T-helper 17 cell (primary cell): ENCODE measurements around the gene RBM6. TPM values are rescaled to one million over a fixed set of nuclear protein-coding genes. Genes with fewer than 3 reads are reported as not detected.
"Not testable (repeated sequence)": the region's sequence is repeated elsewhere in the genome, so short reads cannot be mapped to it uniquely, and the experiment has no call there.

Experiments
- ATAC-seq: fragments of 150-1000 bp; cut with Tn5 transposase; 2 replicates; pipeline ENCODE4 v1.10.0; 2021; ENCODE audit warnings: mild to moderate bottlenecking, moderate library complexity
- DNase-seq, 3 donors: peaks; one replicate each; pipeline versions ENCODE4 v3.0.0 to v3.0.0-alpha.2; 2020 to 2021
- H3K9me3 ChIP-seq: one replicate; pipeline ENCODE4 v1.7.0; 2013; ENCODE audit warnings: low read length, mild to moderate bottlenecking; ENCODE audit not compliant: control insufficient read depth, poor library complexity, severe bottlenecking
- H3K27ac Mint-ChIP-seq: one replicate; pipeline ENCODE4 v1.8.0; 2022; ENCODE audit warnings: mild to moderate bottlenecking, moderate library complexity, mixed read lengths
- H3K27me3 Mint-ChIP-seq: one replicate; pipeline ENCODE4 v1.8.0; 2022; ENCODE audit warnings: mixed read lengths
- H3K36me3 Mint-ChIP-seq: one replicate; pipeline ENCODE4 v1.8.0; 2022; ENCODE audit warnings: low read depth, mixed read lengths
- H3K4me1 Mint-ChIP-seq: one replicate; pipeline ENCODE4 v1.8.0; 2022; ENCODE audit warnings: mild to moderate bottlenecking, mixed read lengths
- H3K4me3 Mint-ChIP-seq: one replicate; pipeline ENCODE4 v1.8.0; 2022; ENCODE audit warnings: mild to moderate bottlenecking, moderate library complexity, mixed read lengths
- total RNA-seq, 4 donors: library from RNA in 2 of 4; stranded (reverse) in 2 of 4; gene quantifications; one replicate each; pipeline ENCODE4 v1.2.3 and lab custom pipeline; 2022 to 2026

Gene RBM6
- total RNA-seq, 2 donors from 2014 or later, result 129 to 148 TPM

DNA sequence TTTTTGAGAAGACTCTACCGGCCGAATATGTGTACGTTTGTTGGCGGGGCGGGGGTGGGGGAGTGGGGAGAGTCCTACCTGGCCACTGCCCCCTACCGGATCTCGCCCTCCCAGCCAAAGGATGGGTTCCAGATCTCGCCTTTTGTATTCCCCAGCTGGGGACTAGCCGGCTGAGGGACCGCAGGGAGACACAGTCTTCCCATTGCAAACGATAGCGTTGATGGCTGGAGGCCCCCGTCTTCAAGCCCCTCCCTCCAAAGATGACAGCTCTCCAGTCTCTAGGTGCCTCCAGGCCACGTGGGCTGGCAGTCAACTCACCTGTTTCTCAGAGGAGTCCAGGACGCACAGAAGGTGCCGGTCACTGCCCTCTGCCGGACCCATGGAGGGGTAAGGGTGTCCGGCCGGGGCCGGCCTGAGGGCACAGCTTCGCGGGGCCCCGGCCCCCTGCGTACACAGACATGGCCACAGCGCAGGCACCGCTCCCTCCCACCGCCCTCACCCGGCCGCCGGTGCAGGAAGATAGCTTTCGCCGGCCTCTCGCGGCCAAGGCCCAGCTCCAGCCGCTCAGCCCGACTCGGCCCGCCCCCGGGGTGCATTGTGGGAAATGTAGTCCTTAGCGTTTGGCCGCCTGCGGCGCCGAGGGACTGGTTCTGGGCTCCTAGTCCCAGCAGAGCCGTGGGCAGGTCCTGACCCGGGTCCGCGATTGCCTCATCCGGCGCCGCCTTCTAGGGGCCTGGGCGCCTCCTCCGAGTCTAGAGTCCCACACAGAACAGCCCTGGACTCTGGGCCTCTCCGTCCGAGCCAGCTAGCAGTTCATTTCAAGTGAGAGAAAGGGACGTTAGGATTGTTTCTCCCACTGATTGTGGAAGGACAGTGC, 10.4 kb upstream of the RBM6 start, which contains the start of gene MON1A:
MON1A (minus strand) TSS at position 521 of the 877 bp plus-strand sequence. CDS start 16,465 bp downstream, outside the sequence.
- Mint-ChIP-seq H3K36me3 (no peaks in the 10 kb centered on the region), H3K27ac (peak within 1 kb of the TSS; percentile 92), H3K27me3 (no peaks in the 10 kb centered on the region), H3K4me1 (peaks cover 26% of the 10 kb centered on the region), H3K4me3 (peak within 1 kb of the TSS; percentile 84)
- ATAC-seq, result peak; percentile 97
- H3K9me3 ChIP-seq, result no peaks in the 10 kb centered on the region
- peak; percentile 76 to 79 (median 78) for DNase-seq

DNA sequence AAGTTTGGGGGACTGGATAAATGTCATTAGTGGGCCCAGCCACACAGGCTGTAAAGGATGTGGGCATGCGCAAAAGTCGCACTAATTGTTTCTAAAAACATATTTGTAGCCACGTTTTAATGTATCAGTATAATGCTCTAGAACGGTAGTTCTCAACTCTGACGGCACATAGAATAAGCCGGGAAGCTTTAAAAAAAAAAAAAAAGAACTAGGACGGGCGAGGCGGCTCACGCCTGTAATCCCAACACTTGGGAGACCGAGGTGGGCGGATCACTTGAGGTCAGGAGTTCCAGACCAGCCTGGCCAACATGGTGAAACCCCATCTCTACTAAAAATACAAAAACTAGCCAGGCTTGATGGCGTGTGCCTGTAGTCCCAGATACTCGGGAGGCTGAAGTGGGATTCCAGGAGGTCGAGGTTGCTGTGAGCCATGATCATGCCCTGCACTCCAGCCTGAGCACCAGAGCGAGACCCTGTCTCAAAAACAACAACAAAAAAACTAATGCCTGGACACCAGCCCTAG, 9.7 kb upstream of the RBM6 start:
- H3K9me3 ChIP-seq, result no peaks in the 10 kb centered on the region
- Mint-ChIP-seq H3K27me3 (no peaks in the 10 kb centered on the region), H3K27ac (peak overlapping the region; percentile 92), H3K36me3 (peaks cover under 1% of the 10 kb centered on the region), H3K4me1 (peaks cover 26% of the 10 kb centered on the region), H3K4me3 (peak overlapping the region; percentile 84)
- no peak for DNase-seq
- no peak for ATAC-seq

DNA sequence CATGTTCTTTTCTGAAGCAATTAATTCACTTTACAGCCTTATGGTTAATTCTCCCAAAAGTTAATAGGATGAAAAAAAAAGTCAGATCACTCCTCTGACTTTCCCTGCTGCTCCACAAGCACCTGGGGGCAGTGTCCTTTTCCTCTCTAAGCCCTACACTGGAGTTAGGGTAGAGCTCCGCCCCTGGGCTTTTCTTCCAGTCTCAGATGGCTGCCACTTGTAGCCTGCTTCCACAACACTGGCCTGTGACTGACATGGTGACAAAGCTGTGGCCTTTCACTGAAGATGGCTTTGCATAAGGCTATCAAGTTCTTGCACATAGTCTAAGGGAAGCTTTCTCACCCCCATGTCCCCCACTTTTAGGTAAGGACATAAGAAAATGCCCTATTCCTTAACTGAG, 9.0 kb upstream of the RBM6 start:
- Mint-ChIP-seq H3K4me1 (peaks cover 27% of the 10 kb centered on the region), H3K36me3 (peaks cover 2% of the 10 kb centered on the region), H3K27me3 (no peaks in the 10 kb centered on the region), H3K4me3 (peak overlapping the region; percentile 33), H3K27ac (peak overlapping the region; percentile 37)
- DNase-seq (no peak), ATAC-seq (no peak)
- no peaks in the 10 kb centered on the region for H3K9me3 ChIP-seq

DNA sequence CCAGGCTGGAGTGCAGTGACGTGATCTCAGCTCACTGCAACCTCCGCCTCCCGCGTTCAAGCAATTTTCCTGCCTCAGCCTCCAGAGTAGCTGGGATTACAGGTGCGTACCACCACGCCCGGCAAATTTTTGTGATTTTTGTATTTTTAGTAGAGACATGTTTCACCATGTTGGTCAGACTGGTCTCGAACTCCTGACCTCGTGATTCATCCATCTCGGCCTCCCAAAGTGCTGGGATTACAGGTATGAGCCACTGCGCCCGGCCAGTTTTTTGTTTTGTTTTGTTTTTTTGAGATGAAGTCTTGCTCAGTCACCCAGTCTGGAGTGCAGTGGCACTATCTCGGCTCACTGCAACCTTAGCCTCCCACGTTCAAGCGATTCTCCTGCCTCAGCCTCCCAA, 7.7 kb upstream of the RBM6 start:
- not testable (repeated sequence) for DNase-seq, ATAC-seq, H3K4me3 Mint-ChIP-seq, H3K9me3 ChIP-seq, H3K36me3 Mint-ChIP-seq, H3K27me3 Mint-ChIP-seq
- Mint-ChIP-seq H3K27ac (peak overlapping the region; percentile 37), H3K4me1 (peaks cover 24% of the 10 kb centered on the region)

DNA sequence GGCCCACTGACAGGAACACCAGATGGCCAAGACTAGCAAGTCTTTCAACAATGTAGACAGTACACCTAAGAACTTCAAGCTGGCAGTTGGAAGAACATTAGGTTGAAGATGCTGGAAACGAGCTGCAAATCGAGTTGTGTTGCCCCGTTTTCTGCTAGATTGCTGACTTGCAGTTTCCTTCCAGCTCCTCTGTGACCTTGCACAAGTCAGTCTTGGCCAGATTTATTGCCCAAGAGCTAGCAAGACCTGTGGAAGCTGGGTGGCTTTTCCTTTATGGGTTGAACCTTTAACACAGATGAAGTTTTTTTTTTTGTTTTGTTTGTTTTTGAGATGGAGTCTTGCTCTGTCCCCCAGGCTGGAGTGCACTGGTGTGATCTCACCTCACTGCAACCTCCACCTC, 2.9 kb upstream of the RBM6 start:
- no peaks in the 10 kb centered on the region for H3K9me3 ChIP-seq
- no peak for ATAC-seq
- Mint-ChIP-seq H3K27me3 (no peaks in the 10 kb centered on the region), H3K4me3 (no peak overlapping the region), H3K36me3 (peaks cover 5% of the 10 kb centered on the region), H3K27ac (no peak overlapping the region), H3K4me1 (peaks cover 12% of the 10 kb centered on the region)
- DNase-seq, result no peak

DNA sequence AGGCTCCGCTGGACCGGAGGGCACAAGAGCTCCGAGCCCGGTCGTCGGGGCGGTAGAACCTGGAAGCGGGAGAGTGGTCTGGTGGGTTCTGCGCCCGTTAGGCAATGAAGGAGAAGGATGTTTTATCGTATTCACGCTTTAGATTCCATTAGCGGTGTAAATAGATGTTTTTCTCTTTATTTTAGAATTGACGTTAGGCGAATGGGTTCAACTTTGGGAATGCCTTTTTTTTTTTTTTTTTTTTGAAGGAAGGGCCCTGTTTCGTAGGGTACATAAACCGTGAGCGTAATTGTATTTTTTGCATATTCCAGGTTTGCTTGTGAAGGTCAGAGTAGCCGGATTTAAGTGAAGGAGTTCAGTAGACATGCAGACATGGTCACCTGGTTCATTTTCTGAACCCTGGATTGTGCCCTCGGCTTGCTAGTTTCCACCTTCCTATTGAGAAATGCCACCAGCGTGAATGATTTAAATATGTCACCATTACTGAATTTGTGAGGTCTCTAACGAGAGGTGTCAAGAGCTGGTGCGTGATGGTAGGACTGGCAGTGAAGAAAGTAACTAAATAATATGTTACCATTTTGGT, 808 bp downstream of the RBM6 start:
- Mint-ChIP-seq H3K4me1 (peaks cover 14% of the 10 kb centered on the region), H3K27me3 (no peaks in the 10 kb centered on the region)

DNA sequence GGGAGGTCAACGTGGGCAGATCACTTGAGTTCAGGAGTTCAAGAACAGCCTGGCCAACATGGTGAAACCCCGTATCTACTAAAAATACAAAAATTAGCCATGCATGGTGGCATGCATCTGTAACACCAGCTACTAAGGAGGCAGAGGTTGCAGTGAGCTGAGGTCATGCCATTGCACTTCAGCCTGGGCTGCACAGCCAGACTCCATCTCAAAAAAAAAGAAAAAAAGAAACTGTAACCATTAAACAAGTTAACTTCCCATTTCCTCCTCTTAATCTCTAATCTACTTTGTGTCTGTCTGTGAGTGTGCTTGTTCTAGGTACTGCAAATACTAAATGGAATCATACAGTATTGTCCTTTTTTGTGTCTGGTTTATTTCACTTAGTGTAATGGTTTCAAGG, 2.7 kb downstream of the RBM6 start:
- ATAC-seq (no peak), DNase-seq (no peak)
- no peaks in the 10 kb centered on the region for H3K9me3 ChIP-seq
- no peaks in the 10 kb centered on the region for H3K27me3 Mint-ChIP-seq
- peaks cover 16% of the 10 kb centered on the region for H3K4me1 Mint-ChIP-seq
- peaks cover 4% of the 10 kb centered on the region for H3K36me3 Mint-ChIP-seq
- H3K4me3 Mint-ChIP-seq, result peak overlapping the region; percentile 28
- H3K27ac Mint-ChIP-seq, result no peak overlapping the region

More for the DNA sequence above, 808 bp downstream of the RBM6 start:
- no peak for ATAC-seq
- H3K36me3 Mint-ChIP-seq, result peaks cover 4% of the 10 kb centered on the region
- H3K27ac Mint-ChIP-seq, result peak overlapping the region; percentile 97
- no peak for DNase-seq
- no peaks in the 10 kb centered on the region for H3K9me3 ChIP-seq
- H3K4me3 Mint-ChIP-seq, result peak overlapping the region; percentile 98

DNA sequence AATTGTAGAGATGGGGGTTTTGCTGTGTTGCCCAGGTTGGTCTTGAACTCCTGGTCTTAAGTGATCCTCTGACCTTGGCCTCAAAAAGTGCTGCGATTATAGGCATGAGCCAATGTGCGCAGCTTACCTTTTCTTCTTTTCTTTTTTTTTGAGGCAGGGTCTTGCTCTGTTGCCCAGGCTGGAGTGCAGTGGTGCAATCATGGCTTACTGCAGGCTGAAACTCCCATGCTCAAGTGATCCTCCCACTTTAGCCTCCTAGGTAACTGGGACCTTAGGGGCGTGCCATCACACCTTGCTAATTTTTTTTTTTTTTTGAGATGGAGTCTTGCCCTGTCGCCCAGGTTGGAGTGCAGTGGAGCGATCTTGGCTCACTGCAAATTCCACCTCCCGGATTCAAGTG, 13.0 kb downstream of the RBM6 start:
- DNase-seq (no peak), ATAC-seq (no peak)
- Mint-ChIP-seq H3K4me1 (peaks cover 21% of the 10 kb centered on the region), H3K27me3 (no peaks in the 10 kb centered on the region), H3K27ac (peak overlapping the region; percentile 21), H3K36me3 (no peaks in the 10 kb centered on the region), H3K4me3 (no peak overlapping the region)
- H3K9me3 ChIP-seq, result no peaks in the 10 kb centered on the region

DNA sequence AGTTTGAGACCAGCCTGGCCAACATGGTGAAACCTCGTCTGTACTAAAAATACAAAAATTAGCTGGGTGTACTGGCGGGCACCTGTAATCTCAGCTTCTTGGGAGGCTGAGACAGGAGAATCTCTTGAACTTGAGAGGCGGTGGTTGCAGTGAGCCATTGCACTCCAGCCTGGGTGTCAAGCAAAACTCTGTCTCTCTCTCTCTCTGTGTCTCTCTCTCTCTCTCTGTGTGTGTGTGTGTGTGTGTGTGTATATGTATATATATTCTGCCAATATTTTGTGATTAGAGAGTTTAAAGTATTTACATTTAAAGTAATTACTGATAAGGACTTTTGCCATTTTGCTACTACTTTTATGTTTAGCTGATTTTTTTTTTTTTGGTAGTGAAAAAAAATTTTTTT, 15.7 kb downstream of the RBM6 start:
- ATAC-seq, result no peak
- H3K36me3 Mint-ChIP-seq, result no peaks in the 10 kb centered on the region
- DNase-seq, result no peak
- H3K27me3 Mint-ChIP-seq, result no peaks in the 10 kb centered on the region
- no peak overlapping the region for H3K4me3 Mint-ChIP-seq
- no peak overlapping the region for H3K27ac Mint-ChIP-seq
- no peaks in the 10 kb centered on the region for H3K9me3 ChIP-seq
- H3K4me1 Mint-ChIP-seq, result peaks cover 22% of the 10 kb centered on the region

DNA sequence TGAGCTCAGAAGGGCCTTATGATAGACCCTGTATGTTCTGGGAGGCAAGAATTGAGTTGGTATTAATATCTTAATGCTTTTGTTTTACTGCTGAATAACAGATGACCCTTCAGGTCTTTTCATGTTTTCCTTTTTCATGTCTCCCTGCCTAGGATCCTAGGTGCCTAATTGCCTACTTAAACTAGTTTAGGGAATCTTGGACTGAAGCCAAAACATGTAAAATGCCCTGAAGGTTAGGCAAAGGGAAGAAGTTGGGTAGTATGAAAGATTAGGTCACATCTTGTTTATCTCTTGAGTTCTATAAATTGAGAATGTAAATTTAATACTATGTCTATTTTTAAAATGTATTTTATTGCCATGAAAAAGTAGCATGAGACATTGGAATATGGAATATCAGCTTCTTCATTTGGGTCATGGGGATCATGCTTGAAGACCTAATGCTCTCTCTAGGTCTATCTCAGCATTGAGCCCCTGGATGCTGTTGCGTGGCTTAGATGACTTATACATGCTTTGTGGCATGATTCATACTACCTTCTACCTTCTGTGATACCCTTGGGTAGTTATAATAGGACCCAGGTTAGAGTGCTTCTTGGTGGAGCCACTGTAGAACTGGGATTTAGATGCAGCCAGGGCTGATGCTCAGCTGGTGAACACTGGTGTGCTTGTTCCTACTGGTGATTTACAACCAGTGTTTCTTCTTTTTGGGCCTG, 26.4 kb downstream of the RBM6 start:
- H3K9me3 ChIP-seq, result no peaks in the 10 kb centered on the region
- Mint-ChIP-seq H3K27me3 (no peaks in the 10 kb centered on the region), H3K36me3 (peaks cover 6% of the 10 kb centered on the region), H3K4me1 (peaks cover 19% of the 10 kb centered on the region), H3K27ac (no peak overlapping the region), H3K4me3 (no peak overlapping the region)
- DNase-seq (no peak), ATAC-seq (no peak)

DNA sequence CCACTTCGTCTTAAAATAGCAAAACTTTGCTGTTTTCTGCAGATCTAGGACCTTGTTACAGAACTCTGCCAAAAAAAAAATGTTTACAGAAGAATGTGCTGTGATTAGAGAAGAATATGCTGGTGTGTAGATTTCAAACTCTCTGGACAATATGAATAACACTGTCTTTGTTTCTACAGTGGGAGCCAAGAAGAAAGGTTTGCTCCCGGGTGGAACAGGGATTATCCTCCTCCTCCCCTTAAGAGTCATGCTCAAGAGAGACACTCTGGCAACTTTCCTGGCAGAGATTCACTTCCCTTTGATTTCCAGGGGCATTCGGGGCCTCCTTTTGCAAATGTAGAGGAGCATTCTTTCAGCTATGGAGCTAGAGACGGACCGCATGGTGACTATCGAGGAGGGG, 27.3 kb downstream of the RBM6 start:
- Mint-ChIP-seq H3K4me3 (no peak overlapping the region), H3K4me1 (peaks cover 19% of the 10 kb centered on the region), H3K27me3 (no peaks in the 10 kb centered on the region), H3K36me3 (peaks cover 6% of the 10 kb centered on the region), H3K27ac (peak overlapping the region; percentile 45)
- ATAC-seq, result no peak
- no peak for DNase-seq
- no peaks in the 10 kb centered on the region for H3K9me3 ChIP-seq

DNA sequence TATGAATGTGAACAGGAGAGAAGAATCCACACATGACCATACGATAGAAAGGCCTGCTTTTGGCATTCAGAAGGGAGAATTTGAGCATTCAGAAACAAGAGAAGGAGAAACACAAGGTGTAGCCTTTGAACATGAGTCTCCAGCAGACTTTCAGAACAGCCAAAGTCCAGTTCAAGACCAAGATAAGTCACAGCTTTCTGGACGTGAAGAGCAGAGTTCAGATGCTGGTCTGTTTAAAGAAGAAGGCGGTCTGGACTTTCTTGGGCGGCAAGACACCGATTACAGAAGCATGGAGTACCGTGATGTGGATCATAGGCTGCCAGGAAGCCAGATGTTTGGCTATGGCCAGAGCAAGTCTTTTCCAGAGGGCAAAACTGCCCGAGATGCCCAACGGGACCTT, 28.4 kb downstream of the RBM6 start:
- H3K36me3 Mint-ChIP-seq, result peaks cover 8% of the 10 kb centered on the region

DNA sequence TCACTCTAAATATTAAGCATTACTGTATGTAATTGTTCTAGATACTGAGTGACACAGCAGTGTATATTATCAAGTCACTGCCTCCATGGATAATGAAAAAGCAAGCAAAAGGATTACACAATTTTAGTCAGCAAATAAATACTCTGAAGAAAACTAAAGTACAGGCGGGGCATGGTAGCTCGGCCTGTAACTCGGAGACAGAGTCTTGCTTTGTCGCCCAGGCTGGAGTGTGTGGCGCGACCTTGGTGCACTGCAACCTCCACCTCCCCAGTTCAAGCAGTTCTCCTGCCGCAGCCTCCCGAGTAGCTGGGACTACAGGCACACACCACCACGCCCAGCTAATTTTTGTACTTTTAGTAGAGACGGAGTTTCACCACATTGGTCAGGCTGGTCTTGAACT, 32.7 kb downstream of the RBM6 start:
- Mint-ChIP-seq H3K27me3 (no peaks in the 10 kb centered on the region), H3K27ac (no peak overlapping the region), H3K4me1 (peaks cover 13% of the 10 kb centered on the region), H3K4me3 (no peak overlapping the region), H3K36me3 (peaks cover 8% of the 10 kb centered on the region)
- no peak for DNase-seq
- no peaks in the 10 kb centered on the region for H3K9me3 ChIP-seq
- no peak for ATAC-seq

More for the DNA sequence above, 28.4 kb downstream of the RBM6 start:
- no peak for ATAC-seq
- no peaks in the 10 kb centered on the region for H3K27me3 Mint-ChIP-seq
- DNase-seq, result no peak
- peaks cover 19% of the 10 kb centered on the region for H3K4me1 Mint-ChIP-seq
- no peaks in the 10 kb centered on the region for H3K9me3 ChIP-seq
- no peak overlapping the region for H3K27ac Mint-ChIP-seq
- H3K4me3 Mint-ChIP-seq, result no peak overlapping the region
